Measurements from ENCODE around the gene NPW. TPM values are rescaled to one million over a fixed set of nuclear protein-coding genes. Genes with fewer than 3 reads are reported as not detected.

Gene NPW
- total RNA-seq, 1 donor = 1.3 TPM

DNA sequence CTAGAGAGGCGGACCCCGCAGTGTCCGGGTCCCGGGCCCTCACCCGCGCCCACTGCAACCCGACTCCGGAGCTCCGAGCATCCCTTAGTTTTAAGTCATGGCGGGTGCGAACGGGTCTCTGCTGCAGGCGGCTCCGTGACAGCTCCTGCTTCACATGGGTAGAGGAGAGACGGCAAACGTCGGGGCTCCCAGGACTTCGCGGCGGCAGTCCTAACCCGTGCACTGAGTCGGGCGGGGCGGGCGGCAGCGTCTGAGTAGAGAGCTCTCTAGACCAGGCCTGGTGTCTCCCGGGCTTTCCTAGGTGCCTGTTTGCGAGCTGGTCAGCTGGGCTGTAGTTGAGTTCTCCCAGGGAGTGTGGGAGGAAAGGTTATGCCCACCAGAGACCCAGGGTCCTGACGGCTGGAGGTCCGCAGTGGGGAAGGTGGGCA lies 28.5 kb downstream of the NPW start:
- TF ChIP-seq, protein P1, sequence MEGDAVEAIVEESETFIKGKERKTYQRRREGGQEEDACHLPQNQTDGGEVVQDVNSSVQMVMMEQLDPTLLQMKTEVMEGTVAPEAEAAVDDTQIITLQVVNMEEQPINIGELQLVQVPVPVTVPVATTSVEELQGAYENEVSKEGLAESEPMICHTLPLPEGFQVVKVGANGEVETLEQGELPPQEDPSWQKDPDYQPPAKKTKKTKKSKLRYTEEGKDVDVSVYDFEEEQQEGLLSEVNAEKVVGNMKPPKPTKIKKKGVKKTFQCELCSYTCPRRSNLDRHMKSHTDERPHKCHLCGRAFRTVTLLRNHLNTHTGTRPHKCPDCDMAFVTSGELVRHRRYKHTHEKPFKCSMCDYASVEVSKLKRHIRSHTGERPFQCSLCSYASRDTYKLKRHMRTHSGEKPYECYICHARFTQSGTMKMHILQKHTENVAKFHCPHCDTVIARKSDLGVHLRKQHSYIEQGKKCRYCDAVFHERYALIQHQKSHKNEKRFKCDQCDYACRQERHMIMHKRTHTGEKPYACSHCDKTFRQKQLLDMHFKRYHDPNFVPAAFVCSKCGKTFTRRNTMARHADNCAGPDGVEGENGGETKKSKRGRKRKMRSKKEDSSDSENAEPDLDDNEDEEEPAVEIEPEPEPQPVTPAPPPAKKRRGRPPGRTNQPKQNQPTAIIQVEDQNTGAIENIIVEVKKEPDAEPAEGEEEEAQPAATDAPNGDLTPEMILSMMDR (IDR thresholded peaks at IDR 0.05; ENCODE audit: insufficient read depth, low read depth, low read length) = no peak
- no peak for DNase-seq (ENCODE audit: low read depth)
- peak overlapping the region; percentile 82 for H3K4me3 ChIP-seq (ENCODE audit: low read depth, low read length)

DNA sequence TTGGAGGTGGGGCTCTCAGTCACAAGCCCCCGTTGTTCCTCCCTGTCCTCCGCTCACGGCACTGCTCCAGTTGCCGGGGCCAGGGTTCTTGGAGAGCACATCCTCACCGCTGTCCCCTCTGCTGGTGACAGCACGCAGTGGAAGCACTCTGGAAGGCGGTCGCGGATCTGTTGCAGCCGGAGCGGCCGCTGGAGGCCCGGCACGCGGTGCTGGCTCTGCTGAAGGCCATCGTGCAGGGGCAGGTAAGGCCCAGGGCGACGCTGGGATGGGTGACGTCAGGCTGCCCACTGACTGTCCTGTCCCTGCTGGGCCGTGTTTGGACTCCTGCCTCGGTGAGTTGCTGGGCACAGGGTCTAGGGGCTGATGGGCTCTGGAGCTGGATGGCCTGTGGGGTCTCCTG lies 33.6 kb downstream of the NPW start:
- TF ChIP-seq, protein P1 (IDR thresholded peaks at IDR 0.05; ENCODE audit: insufficient read depth, low read depth, low read length) = no peak
- DNase-seq (ENCODE audit: low read depth) = no peak
- no peak overlapping the region for H3K4me3 ChIP-seq (ENCODE audit: low read depth, low read length)

DNA sequence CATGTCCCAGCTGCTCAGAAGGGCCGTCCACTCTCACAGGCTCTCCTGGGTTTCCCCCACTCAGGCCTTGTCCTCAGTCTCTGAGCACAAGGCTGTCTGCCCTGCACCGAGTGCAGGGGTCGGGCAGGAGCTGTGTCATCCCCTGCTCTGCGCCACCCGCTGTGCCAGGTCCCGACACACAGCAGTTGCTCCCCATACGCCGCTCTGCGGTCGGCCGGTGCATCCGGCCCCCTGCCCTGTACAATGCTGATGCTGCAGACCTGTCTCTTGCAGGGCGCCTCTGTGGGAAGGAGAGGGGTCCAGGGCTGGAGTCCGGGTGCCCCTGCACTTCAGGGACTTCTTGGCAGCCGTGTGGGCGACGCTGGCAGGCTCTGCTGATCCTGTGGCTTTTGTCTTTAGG lies 34.3 kb downstream of the NPW start:
- no peak for DNase-seq (ENCODE audit: low read depth)
- no peak overlapping the region for H3K4me3 ChIP-seq (ENCODE audit: low read depth, low read length)
- TF ChIP-seq, protein P1 (IDR thresholded peaks at IDR 0.05; ENCODE audit: insufficient read depth, low read depth, low read length) = no peak

DNA sequence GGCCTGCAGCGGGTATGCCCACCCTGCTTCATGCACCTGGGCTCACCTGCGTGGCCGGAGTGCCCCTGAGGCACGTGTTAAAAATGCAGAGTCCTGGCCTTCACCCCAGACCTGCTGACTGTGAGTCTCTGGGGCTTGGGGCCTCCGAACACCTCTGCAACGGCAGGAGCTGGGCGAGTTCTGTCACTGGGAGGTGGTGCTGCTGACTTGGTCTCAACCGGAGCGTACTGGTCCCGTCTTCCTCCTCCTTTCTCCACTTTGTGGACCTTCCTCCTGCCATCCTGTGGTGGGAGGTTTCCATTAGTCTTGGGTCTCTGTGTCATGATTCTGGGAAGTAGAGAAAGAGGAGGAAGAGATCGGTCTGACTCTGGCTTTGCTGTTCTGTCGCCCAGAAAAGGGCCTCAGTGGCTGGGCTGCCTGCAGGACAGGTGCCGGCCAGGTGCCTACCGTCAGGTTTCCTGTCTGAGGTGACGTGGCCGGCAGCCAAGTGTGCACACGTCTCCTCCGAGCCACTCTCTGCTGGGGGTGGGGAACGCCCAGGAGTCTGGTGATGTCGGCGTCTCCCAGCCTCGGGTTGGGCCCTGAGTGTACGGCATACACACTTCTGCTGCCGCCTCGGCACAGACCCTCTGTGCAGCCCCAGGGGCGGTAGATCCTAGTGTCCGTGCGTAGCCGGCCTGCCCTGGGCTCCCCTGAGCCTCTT lies 35.1 kb downstream of the NPW start:
- TF ChIP-seq, protein P1 (IDR thresholded peaks at IDR 0.05; ENCODE audit: insufficient read depth, low read depth, low read length) = no peak
- no peak overlapping the region for H3K4me3 ChIP-seq (ENCODE audit: low read depth, low read length)
- no peak for DNase-seq (ENCODE audit: low read depth)

DNA sequence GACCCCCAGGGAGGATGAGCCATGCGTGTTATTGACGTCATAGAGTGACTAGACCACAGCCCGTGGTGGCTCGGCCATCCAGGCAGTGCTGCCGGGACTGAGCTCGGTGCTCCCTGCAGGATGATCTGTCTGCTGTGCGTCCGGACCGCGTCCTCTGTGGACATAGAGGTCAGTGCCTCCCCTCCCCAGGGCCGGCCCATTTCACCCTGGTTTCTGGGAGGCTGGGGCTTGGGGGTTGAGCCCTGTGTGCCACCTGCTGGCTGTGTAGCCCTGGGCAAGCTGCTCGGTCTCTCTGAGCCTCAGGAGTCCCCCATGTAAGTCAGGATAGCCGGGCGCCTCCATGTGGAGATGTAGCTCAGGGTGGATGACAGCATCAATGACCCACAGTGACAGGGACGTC lies 36.5 kb downstream of the NPW start:
- DNase-seq (ENCODE audit: low read depth) = peak; percentile 45
- TF ChIP-seq, protein P1 (IDR thresholded peaks at IDR 0.05; ENCODE audit: insufficient read depth, low read depth, low read length) = peak; percentile 53

DNA sequence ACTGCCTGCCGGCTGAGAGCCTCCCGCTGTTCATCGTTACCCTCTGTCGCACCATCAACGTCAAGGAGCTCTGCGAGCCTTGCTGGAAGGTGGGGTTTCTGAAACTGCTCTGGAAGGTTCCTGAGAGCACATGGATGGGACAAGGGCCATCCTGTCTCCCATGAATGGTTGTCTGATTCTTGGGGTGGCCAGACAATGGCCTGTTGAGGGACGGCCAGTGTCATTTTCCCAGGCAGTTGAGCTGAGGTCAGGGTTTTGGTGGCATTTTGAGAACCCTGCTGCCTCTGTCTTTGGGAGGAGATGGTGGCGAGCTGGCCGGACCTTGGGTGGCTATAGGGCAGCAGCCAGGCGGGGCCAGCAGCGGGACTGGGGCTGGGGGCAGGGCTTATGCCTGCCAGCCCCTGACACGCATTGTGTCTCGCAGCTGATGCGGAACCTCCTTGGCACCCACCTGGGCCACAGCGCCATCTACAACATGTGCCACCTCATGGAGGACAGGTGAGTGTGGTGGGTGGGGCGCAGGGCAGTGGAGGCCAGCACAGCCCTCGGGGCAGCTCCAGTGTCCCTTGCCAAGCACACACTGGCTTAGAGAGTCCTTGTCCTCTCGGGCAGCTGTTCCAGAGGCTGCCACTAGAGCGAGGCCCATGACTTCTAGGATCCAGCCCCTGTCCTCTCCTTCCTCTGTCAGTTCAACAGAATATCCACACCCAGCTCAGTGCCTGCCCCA lies 37.3 kb downstream of the NPW start:
- DNase-seq (ENCODE audit: low read depth) = no peak
- TF ChIP-seq, protein P1 (IDR thresholded peaks at IDR 0.05; ENCODE audit: insufficient read depth, low read depth, low read length) = peak; percentile 41

More for the DNA sequence above, 36.5 kb downstream of the NPW start:
- no peak overlapping the region for H3K4me3 ChIP-seq (ENCODE audit: low read depth, low read length)

More for the DNA sequence above, 37.3 kb downstream of the NPW start:
- H3K4me3 ChIP-seq (ENCODE audit: low read depth, low read length) = no peak overlapping the region

Measured in fibroblast of villous mesenchyme (primary cell).